Activated T-cell treated with anti-CD3 and anti-CD28 coated beads, Interleukin-2, amount 50 U/mL, for 4 hours (primary cell): ENCODE measurements around the gene SMIM38. TPM values are rescaled to one million over a fixed set of nuclear protein-coding genes. Genes with fewer than 3 reads are reported as not detected.

Experiments
- ATAC-seq, 2 donors: fragments of 200-7000 bp; cut with Tn5 transposase; one replicate each; pipeline ENCODE4 v1.10.0; 2021
- DNase-seq: peaks from one replicate; pipeline ENCODE4 v3.0.0-alpha.2; 2020
- H3K27me3 Mint-ChIP-seq: one replicate; pipeline ENCODE4 v1.8.0; 2021; ENCODE audit warnings: low read depth, mixed read lengths
- H3K36me3 Mint-ChIP-seq: one replicate; pipeline ENCODE4 v1.8.0; 2022; ENCODE audit warnings: mixed read lengths; ENCODE audit not compliant: insufficient read depth
- H3K4me1 Mint-ChIP-seq: one replicate; pipeline ENCODE4 v1.8.0; 2021; ENCODE audit warnings: low read depth, mixed read lengths
- H3K4me3 Mint-ChIP-seq: one replicate; pipeline ENCODE4 v1.8.0; 2021; ENCODE audit warnings: mild to moderate bottlenecking, moderate library complexity, mixed read lengths
- H3K9me3 Mint-ChIP-seq: one replicate; pipeline ENCODE4 v1.8.0; 2021; ENCODE audit warnings: mixed read lengths
- total RNA-seq, 3 donors: library from RNA; stranded (reverse); gene quantifications; one replicate each; pipeline ENCODE4 v1.2.1, GENCODE V29; 2021

Gene SMIM38
- total RNA-seq, result under 1 TPM; 0.10 to 0.18 (median 0.16) TPM

DNA sequence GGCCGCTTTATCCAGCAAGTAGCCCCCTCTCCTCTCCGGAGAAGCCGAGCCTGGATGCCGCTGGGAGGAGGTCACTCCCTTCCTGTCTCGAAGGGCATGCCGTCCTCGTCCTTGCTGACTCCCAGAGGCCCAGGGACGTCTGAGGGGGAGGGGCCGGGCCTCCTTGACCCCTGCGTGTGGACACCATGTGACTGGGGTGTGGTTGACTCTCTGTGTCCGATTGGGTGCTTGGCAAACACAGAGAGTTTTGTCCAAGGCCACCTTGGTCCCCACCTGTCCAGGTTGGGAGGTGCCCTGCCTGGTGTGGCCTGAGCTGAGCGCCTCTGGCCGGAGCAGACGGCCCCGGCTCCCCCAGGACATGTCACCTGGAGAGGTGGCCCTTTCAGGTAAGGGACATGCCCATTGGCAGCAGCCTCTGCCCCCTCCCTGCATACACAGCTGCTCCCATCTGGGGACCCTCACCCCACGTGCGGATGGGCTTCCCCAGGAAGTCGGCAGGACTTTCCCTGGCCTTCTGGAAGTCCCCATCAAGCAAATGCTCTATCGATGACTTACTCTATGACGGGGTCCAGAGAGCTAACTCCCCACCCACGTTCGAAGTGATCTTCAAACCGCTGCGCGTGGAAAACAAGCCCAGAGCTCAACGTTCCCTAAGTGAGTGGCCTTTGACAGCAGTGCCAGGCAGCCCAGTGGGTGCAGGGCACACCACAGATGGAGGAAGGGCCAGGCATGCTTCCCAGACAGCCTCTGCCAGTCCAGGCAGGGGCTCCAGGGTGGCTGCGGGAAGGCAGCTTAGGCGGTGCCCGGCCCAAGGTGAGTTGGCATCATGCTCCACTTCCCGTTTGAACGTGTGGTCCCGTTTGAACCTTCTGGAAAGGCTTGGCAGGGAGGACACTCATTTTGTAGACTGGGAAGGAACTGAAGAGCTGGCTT, at the start of gene SMIM38:
Gene SMIM38, plus strand, starts transcription at position 634 of the 933 bp plus-strand sequence. CDS start 1,912 bp downstream, outside the sequence.
- no peaks in the 10 kb centered on the region for H3K27me3 Mint-ChIP-seq
- peak; percentile 23 to 41 for ATAC-seq
- no peak for DNase-seq
- H3K36me3 Mint-ChIP-seq, result no peaks in the 10 kb centered on the region
- peaks cover 10% of the 10 kb centered on the region for H3K4me1 Mint-ChIP-seq
- H3K4me3 Mint-ChIP-seq, result no peak within 1 kb of the TSS
- H3K9me3 Mint-ChIP-seq, result peaks cover 1% of the 10 kb centered on the region

DNA sequence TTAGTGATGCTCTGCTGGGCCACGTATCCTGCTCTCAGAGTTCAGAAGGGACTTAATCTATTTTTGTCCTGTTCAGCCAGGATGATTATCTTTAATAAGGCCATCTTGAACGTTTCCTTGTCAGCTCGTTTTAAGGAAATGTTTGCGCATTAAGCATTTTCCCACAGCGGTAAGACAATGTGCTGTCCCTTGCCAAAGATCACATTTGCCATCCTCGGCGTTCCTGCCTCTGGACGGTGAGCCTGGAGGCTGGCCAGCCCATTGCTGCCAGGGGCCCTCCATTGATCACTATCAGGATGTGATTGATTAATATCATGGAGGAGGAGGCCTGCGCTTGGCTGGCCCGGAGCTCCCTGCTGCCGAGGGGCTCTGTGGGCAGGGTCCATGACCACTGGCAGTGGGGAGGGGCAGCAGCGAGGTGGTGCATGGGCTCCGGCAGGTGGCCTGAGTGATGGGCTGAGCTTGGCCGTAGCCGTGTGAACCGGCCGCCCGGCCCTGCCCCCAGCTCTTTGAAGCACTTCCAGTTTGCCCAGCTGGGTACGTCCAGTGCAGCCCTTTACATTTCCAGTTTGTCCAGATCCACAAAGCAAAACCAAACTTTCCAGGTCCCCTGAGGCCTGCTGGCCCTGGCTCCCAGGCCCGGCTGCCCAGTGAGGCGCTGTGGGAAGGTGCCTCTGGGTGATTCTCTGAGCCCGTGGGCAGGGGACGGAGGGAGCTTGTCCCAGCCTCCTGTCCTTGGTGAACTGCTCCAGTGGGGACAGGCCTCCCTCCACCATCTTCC, 49.5 kb upstream of the SMIM38 start:
- H3K4me3 Mint-ChIP-seq, result no peak overlapping the region
- H3K4me1 Mint-ChIP-seq, result peaks cover 4% of the 10 kb centered on the region
- H3K27me3 Mint-ChIP-seq, result peaks cover 3% of the 10 kb centered on the region
- peaks cover 4% of the 10 kb centered on the region for H3K36me3 Mint-ChIP-seq
- H3K9me3 Mint-ChIP-seq, result peaks cover 8% of the 10 kb centered on the region
- ATAC-seq (no peak), DNase-seq (no peak)

DNA sequence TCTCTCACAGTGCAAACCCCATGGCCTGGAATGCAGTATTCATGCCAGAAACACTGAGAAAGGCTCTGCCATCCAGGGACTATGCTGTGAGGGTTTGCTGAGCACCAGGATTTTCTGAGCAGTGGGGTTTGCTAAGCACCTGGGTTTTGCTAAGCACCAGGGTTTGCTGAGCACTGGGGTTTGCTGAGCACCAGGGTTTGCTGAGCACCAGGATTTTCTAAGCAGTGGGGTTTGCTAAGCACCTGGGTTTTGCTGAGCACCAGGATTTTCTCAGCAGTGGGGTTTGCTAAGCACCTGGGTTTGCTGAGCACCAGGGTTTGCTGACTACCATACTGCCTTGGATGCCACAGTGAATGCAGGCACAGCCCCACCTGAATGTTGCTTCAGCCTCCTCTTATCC, 48.3 kb upstream of the SMIM38 start:
- peaks cover 4% of the 10 kb centered on the region for H3K4me1 Mint-ChIP-seq

GRCh38 chr11:69108030-69108429, 47.7 kb upstream of the SMIM38 start:
- no peak overlapping the region for H3K4me3 Mint-ChIP-seq
- ATAC-seq (no peak), DNase-seq (no peak)
- H3K9me3 Mint-ChIP-seq, result peaks cover 8% of the 10 kb centered on the region
- no peaks in the 10 kb centered on the region for H3K27me3 Mint-ChIP-seq
- H3K4me1 Mint-ChIP-seq, result peaks cover 4% of the 10 kb centered on the region
- peaks cover 4% of the 10 kb centered on the region for H3K36me3 Mint-ChIP-seq

More for the DNA sequence above, 48.3 kb upstream of the SMIM38 start:
- Mint-ChIP-seq H3K9me3 (peaks cover 8% of the 10 kb centered on the region), H3K27me3 (peaks cover 3% of the 10 kb centered on the region), H3K4me3 (no peak overlapping the region), H3K36me3 (peaks cover 4% of the 10 kb centered on the region)
- ATAC-seq, result no peak
- no peak for DNase-seq

DNA sequence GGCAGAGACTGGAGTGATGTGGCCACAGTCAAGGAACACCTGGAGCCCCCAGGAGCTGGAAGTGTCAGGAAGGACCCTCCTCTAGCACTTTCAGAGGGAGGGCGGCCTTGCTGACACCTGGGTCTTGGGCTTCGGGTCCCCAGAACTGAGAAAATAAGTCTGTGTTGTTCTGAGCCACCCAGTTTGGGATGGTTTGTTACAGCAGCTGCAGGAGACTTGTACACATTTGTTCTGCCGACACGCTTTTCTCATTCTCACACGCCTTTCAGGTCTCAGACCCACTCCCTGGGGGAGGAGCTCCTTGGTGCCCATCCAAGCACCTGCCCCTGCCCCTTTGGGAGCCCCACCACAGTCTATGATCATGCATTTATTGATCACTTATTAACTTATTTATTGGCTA, 47.2 kb upstream of the SMIM38 start:
- Mint-ChIP-seq H3K27me3 (no peaks in the 10 kb centered on the region), H3K36me3 (peaks cover 4% of the 10 kb centered on the region), H3K4me1 (peaks cover 4% of the 10 kb centered on the region), H3K4me3 (no peak overlapping the region), H3K9me3 (peaks cover 8% of the 10 kb centered on the region)
- DNase-seq (no peak), ATAC-seq (no peak)

DNA sequence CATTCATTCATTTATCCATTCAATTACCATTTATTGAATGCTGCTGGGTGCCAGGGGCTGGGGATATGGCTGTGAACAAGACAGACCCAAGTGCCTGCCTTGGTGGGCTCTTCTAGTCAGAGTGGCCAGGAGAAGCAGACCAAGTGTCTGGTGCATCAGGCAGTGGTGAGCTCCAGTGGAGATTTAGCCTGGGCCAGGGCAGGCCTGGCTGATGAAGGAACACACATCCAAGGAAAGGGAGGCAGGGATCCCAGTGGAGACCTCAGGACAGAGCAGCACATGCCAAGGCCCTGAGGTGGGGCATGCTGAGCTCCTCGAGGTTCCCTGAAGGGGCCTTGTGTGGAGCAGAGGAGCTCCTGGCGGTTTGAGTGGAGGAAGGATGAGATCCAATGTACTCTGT, 46.6 kb upstream of the SMIM38 start:
- Mint-ChIP-seq H3K4me3 (no peak overlapping the region), H3K4me1 (peaks cover 4% of the 10 kb centered on the region), H3K36me3 (peaks cover 4% of the 10 kb centered on the region), H3K9me3 (peaks cover 8% of the 10 kb centered on the region), H3K27me3 (no peaks in the 10 kb centered on the region)
- DNase-seq (no peak), ATAC-seq (no peak)

GRCh38 chr11:69110451-69110850, 45.3 kb upstream of the SMIM38 start:
- peaks cover 4% of the 10 kb centered on the region for H3K36me3 Mint-ChIP-seq
- H3K4me3 Mint-ChIP-seq, result no peak overlapping the region
- H3K27me3 Mint-ChIP-seq, result no peaks in the 10 kb centered on the region
- peaks cover 8% of the 10 kb centered on the region for H3K9me3 Mint-ChIP-seq
- ATAC-seq (no peak), DNase-seq (no peak)
- peaks cover 4% of the 10 kb centered on the region for H3K4me1 Mint-ChIP-seq

GRCh38 chr11:69111624-69112542, 43.9 kb upstream of the SMIM38 start:
- Mint-ChIP-seq H3K4me1 (peaks cover 2% of the 10 kb centered on the region), H3K36me3 (peaks cover 4% of the 10 kb centered on the region), H3K4me3 (no peak overlapping the region), H3K9me3 (peaks cover 8% of the 10 kb centered on the region), H3K27me3 (no peaks in the 10 kb centered on the region)
- ATAC-seq (no peak), DNase-seq (no peak)

GRCh38 chr11:69113226-69113625, 42.5 kb upstream of the SMIM38 start:
- peaks cover 4% of the 10 kb centered on the region for H3K36me3 Mint-ChIP-seq
- peaks cover 8% of the 10 kb centered on the region for H3K9me3 Mint-ChIP-seq
- H3K4me3 Mint-ChIP-seq, result no peak overlapping the region
- ATAC-seq (no peak), DNase-seq (no peak)
- no peaks in the 10 kb centered on the region for H3K27me3 Mint-ChIP-seq
- H3K4me1 Mint-ChIP-seq, result no peaks in the 10 kb centered on the region

- H3K4me1 Mint-ChIP-seq, result no peaks in the 10 kb centered on the region
- ATAC-seq (no peak), DNase-seq (no peak)
- peaks cover 2% of the 10 kb centered on the region for H3K36me3 Mint-ChIP-seq
- H3K9me3 Mint-ChIP-seq, result peaks cover 8% of the 10 kb centered on the region
- no peaks in the 10 kb centered on the region for H3K27me3 Mint-ChIP-seq
- H3K4me3 Mint-ChIP-seq, result no peak overlapping the region
These were observed 41.9 kb upstream of the SMIM38 start for GRCh38 chr11:69113646-69114340.

GRCh38 chr11:69114362-69114761, 41.4 kb upstream of the SMIM38 start:
- peaks cover 2% of the 10 kb centered on the region for H3K36me3 Mint-ChIP-seq
- ATAC-seq, result no peak

DNA sequence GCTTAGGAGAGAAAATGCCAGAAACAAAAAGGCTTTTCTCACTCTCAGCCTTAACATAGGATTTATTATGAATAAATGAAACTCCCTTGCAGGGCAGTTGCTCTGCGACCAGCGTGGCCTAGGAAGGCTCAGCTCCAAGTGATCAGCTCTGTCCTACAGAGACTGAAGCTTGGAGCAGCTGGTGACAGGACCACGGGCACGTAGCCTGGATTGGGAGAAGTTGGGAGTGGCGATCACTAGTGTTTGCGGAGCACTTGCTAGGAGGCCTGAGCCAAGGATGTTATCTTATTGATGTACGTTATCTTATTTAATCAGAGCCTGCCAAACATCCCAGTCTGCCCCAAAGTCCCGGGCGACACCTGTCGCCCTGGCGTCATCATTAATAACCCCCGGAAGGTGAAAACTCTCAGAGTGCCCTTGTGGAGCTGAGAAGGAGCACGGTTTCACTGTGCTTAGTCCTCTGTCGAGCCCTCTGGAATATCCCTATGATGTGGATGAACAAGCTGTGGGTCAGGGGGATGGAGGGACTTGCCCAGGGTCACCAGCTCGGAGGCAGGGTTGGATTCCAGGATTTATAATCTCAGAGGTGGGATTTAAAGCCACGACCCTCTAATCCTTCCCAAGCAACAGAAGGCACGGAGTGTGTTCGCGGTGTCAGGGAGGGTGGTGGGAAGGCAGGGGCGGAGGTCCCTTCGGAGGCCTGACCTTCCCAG, 40.8 kb upstream of the SMIM38 start:
- H3K9me3 Mint-ChIP-seq, result peaks cover 6% of the 10 kb centered on the region
- peaks cover 2% of the 10 kb centered on the region for H3K36me3 Mint-ChIP-seq
- ATAC-seq (no peak), DNase-seq (no peak)
- no peaks in the 10 kb centered on the region for H3K4me1 Mint-ChIP-seq
- H3K4me3 Mint-ChIP-seq, result no peak overlapping the region
- H3K27me3 Mint-ChIP-seq, result no peaks in the 10 kb centered on the region

More at GRCh38 chr11:69114362-69114761, 41.4 kb upstream of the SMIM38 start:
- Mint-ChIP-seq H3K4me1 (no peaks in the 10 kb centered on the region), H3K27me3 (no peaks in the 10 kb centered on the region), H3K9me3 (peaks cover 8% of the 10 kb centered on the region), H3K4me3 (no peak overlapping the region)
- DNase-seq, result no peak
